HG03342 (cell line): Measurements from ENCODE around the gene IMPDH1.
A peak's percentile ranks its signal among the peaks of the same experiment; 100 is the strongest.

Experiments used
- ATAC-seq: cut with Tn5 transposase; IDR thresholded peaks from one replicate; pipeline ENCODE4 v1.9.1; 2021; ENCODE audit warnings: mild to moderate bottlenecking, moderate library complexity; ENCODE audit not compliant: unreplicated experiment

The IMPDH1 gene

DNA sequence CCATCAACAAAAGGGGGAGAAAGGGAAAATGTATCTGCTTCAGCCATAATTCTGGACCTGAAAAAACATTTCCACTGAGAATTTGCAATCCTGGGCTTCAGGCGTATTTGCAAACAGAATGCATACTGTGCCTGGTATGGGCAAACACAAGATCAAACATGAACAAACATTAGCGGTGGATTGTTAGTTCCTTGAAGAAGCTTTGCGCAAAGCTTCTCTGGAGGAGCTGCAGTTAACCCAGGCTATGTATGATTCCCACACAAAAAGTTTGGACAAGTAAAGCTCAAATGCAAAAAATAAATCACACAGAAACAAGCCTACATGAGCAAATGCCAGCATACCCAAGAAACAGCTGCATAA lies 25.5 kb upstream of the IMPDH1 start:
- no peak for ATAC-seq

DNA sequence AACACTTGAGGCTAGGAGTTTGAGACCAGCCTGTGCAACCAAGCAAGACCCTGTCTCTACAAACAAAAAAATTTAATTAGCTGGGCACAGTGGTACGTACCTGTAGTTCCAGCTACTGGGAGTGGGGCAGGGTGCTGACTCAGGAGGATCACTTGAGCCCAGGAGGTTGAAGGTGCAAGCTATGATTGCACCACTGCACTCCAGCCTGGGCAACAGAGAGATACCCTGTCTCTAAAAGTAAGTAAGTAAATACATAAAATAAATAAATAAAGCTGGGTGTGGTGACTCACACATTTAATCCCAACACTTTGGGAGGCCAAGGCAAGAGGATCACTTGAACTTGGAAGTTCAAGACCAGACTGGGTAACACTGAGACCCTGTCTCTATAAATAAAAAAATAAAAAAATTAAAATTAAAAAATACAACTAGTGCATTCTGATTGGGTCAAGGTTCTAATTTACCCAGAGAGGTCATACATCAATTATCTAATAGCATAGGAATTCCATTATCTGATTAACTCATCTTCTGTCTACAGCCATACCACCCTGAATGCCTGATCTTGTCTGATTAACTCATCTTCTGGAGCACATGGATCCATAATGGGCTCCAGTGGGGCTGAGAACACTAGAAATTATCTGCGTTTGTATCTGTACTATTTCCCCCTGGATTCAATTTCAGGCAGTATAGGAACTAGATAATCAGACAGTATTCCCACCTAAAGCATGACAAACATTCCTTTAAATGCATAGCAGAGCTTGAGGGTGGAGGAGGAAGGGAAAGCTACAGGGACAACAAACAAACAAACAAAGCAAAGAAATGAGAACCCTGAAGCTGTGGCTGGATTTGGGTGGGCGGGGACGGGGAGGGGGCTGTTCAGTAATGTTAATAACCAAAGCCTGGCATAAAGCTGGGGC lies 24.9 kb upstream of the IMPDH1 start:
- ATAC-seq, result no peak

DNA sequence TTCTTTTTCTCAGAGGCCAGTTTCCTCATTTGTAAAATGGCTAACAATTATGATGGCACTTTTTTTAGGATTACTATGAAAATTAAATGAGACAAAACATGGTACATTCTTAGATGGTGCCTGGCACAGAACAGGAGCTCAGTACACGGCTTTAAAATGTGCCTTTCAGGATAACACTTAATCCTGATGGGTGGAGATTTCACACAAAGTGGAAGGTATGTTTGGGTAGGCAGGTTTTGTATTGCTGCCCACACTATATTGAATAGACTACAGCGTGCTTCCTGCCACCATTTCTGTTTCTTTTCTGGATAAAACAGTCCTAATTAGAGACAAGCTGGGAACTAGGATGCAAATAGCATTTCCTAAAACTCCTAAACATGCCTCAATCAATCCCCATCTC lies 22.0 kb upstream of the IMPDH1 start:
- no peak for ATAC-seq

DNA sequence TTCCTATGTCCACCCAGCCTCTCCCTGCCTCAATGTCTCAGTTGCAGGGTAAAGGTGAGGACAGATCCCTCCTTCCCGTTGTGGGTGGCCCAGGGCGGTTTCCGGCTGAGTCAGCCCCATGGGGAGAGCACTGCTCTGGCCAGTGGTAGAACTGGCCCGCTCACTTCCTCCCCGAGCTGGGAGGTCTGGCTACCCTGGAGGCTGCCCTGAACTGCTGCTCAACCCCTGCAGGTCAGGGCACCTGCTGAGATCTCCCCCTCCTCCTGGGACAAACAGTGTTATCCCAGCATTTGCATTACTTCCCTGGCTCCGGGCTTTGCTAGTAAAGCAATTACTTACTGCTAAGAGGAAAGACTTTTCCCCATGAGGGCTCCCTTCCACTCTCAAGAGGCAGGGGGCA lies 21.4 kb upstream of the IMPDH1 start:
- no peak for ATAC-seq

DNA sequence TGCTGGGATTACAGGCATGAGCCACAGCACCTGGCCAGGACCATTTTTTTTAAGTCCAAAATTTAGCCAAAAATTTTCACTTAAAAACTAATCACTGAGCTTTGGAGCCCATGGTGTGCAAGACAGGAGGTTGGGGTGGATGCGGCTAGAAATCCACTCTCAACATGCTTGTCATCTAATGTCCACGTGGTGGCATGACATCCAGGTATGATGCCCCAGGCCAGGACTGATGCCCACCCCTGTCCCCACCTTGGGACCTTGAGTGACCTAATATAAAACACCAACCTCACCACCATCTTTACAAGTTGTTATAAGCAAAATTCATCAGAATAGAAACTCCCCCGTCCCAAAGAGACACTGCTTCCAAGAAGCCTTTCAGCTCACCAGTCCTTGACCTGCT lies 20.4 kb upstream of the IMPDH1 start:
- ATAC-seq, result no peak

DNA sequence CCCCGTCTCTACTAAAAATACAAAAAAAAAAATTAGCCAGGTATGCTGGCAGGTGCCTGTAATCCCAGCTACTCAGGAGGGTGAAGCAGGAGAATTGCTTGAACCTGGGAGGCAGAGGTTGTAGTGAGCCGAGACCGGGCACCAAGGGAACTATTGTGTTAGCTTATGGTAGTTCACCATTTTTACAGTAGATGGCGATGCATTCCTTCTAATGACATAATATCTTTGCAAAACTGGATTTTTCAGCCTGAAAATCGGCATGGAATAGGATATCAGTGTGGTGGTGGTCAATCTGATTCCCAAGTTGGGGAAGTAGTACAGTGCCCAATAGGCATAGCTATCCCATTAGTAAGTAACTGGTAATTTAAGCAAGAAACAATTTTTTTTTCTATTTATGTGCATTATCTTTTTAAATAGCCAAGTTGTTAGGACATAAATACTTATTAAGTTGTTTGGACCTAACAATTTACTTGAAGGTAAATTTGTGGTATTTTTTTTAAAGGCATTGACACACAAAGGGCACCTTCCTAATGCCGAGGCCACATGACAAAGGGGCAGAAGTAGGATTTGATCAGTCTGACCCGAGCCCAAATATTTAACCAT lies 17.6 kb upstream of the IMPDH1 start:
- no peak for ATAC-seq

DNA sequence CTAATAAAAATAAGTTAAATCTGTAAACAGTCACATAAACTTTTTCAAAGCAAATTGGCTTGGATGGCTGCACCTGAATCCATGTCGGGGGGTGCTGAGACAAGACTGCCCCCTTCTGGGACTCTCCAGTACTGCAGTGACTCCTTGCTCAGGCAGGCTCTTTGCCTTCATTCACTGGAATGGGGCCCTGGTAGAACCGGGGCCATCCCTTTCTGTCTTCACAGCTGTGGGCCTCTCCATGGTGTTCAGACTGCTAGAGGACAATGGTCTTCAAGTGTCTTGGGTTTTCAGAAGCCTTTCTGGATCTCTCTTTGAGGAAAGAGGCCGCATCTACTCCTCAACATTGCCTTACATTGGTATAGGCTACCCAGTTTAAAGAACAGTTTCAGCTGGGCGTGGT lies 16.1 kb upstream of the IMPDH1 start:
- ATAC-seq, result no peak

DNA sequence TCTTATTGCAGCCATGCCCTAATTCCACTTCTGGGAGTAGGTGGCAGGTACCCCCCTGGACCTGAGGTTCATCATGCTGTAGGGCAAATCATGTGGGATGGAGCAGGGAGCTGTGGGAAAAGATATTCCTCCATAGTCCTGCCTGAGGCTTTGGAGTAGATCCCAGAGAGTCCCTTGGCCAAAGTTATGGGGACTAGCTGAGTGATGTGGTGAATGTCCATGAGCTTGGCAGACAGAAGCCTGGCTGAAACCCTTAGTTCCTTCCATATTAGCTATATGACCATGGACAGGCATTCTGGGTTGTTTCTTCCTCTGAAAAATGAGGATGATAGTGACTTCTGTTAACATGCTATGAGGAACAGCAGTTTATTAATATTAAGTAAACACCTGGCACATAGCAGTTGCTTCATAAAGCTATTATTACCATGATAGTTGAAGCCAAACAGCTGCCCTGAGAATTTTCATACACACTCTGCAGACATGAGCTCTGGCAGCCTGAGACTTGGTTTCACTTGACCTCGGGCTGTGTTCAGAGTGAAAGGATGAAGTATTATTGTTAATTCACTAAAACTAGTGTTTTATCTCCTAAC lies 15.0 kb upstream of the IMPDH1 start:
- ATAC-seq, result no peak

DNA sequence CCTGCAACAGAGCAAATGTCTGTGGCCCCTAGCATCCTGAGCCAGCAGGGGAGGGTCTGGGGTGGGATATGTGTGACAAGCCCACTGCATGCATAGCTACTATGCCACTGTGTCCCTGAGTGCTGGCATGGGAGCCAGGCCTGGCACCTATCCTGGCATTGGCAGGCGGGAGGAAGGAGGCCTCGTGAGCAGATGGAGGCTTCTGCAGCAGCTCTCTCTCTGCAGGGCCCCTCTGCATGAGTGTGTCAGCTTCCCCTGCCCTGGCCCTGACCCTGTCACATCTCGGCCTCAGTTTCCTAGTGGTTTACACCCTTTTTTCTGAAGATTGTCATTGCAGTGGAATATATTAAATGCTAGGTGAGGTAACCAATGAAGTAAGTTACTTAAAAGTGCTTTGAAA lies 13.1 kb upstream of the IMPDH1 start:
- ATAC-seq, result no peak

DNA sequence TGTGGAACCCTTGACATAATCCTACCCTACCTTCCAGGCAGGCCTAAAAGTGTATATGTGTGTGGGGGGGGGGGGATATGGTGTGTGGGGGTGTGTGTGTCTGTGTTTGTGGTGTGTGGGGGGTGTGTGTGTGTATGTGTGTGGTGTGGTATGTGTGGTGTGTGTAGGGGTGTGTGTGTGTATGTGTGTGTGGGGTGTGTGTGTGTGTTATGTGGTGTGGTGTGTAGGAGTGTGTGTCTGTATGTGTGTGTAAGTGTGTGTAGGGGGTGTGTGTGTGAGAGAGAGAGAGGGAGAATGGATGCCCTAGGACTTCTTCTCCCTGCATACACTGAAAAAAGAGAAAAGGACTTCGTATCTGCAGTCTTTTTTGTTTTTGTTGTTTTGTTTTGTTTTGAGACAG lies 12.3 kb upstream of the IMPDH1 start:
- ATAC-seq, result no peak

DNA sequence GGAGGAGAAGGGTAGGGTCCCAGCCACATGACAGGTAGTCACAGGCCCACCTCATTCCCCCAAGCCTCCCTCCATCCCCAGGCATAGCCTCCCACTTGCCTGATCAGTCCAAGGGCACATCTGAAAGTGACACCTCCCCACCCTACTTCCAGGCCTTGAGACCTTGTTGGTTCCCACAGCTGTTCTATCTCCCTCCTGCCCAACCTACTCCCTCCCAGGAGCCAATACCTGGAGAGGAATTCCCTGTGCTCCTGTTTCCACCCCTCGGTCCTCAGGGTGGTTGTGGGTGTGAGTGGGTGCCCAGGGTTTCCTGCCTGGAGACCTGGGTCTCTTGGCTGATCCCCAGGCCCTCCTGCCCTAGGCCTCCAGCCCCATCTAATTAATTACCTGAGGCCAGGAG lies 11.6 kb upstream of the IMPDH1 start:
- no peak for ATAC-seq

DNA sequence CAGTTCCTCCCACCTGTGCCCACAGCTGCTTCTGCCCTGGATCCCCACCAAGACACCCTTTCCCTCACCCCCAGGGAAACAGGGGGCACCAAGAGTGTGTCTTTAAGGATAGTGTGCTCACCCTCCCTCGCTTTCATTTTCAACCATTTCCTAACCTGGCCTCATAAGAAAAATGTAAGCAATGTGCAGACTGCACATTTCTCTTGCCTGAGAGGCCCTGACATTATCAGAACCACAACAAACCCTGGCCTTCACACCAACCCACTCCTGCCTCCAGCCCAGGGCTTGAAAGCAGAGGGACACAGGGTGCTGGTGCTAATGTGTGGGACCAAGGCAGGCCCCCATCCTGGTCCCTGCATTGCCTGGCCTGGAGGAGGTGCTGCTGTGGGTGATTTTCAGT lies 11.0 kb upstream of the IMPDH1 start:
- no peak for ATAC-seq

DNA sequence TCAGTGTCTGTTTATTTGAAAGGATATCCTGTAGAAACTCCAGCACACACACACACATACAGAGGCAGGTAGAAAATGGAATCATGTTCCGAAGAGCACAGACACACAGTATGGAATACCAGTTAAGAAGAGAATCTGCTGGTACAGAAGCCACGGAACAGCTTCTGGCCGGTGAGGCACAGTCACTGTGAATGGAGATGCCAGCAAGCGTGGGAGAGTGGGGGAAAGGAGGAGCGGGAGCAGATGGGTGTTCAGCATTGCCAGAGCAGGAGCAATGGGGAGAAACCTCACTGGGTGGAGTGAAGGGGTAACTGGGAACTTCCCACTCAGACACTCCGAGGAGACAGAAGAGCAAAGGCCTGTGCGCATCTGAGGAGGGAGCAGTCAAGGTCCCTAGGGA lies 9.5 kb upstream of the IMPDH1 start:
- no peak for ATAC-seq

DNA sequence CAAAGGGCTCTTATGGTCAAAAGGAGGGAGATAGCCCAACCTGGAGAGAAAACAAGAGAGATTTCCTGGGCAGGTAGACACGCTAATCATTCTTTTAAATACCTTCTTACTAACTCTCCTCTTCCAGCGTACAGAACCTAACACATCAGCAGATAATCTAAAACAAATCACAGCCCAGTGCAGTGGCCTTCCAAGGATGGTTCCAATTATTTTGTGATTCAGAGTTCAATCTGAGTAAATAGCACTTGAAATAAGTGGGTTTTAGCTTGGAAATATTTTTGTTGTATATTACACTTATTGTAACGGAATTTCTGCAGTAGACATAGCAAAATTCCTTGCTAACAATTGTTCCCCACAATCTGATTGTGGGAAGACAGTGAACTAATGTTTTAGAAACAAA lies 7.3 kb upstream of the IMPDH1 start:
- ATAC-seq, result no peak

DNA sequence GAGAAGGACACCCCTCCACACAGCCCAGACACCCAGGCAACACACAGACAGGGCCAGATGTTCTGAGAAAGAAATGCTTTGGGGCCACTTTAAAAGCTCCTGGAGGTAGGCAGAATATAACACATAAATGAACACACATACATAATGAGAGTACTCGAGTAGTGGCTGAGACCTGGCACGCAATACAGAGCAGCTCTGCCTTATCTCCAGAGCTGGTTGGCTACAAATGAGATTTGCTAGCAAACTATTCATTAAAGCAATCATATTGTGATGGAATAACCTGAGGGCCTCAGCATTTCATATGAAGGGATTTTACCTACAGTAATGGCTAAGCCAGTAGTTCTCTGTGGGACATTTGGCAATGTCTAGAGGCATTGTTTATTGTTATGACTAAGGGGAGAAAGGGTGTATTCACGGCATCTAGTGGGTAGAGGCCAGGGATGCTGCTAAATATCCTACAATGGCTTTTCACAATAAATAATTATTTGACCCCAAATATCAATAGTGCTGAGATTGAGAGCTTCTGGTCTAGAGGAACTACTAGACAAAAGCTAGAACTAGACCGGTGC lies 5.5 kb upstream of the IMPDH1 start:
- no peak for ATAC-seq

DNA sequence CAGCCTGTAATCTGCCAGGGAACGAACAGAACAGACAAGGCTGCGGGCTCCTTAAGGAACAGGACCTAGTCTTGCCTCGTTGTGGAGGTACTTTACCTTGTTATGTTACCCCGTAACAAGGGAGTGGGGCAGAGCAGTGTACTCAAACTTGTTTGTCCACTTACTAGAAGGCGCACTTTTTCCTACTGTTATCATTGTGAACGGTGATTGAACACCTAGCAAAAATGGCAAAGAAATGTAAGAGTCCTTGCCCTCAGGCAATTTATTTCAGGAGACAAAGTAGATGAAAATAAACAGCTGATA lies 620 bp upstream of the IMPDH1 start:
- ATAC-seq, result no peak

DNA sequence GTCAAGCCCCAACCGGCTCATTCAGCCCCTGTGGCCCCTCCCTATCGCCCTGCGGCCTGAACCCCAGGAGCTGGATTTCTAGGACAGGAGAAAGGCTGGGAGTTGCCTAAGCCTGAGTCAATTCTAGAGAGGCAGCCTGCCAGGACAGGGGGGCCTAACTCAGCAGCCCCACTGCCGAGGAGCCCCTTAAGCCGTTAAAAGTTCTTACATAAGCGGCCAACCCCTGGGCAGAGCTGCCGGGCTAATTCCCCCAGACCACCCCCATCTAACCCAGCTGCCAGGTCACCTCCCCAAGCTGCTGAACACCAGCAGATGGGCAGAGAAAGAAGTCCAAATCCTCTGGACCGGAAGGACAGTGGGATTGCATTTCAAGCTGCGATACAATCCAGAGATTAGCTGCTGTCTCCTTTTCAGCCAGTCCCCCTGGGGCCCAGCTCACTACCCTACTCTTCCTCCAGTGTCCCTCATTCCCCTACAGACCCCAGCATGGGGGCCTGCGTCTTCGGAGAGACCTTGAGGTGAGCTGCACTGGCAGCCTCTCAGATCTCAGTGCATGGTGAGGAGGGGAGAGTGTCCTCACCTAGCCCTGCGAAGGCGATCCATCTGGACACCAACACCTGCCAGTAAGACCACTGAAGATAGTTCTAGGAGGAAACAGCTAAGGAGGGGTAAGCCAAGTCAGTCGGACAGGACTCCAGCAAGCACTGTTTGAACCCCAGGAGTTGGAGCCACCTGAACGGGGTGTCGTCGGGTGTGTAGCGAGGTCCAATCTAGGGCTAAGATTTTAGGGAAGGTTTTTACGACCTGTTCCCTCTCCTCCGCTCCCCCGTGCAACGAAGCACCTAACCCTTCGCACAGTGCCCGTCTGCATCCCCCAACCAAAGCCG lies 830 bp downstream of the IMPDH1 start:
- ATAC-seq, result peak; percentile 5

DNA sequence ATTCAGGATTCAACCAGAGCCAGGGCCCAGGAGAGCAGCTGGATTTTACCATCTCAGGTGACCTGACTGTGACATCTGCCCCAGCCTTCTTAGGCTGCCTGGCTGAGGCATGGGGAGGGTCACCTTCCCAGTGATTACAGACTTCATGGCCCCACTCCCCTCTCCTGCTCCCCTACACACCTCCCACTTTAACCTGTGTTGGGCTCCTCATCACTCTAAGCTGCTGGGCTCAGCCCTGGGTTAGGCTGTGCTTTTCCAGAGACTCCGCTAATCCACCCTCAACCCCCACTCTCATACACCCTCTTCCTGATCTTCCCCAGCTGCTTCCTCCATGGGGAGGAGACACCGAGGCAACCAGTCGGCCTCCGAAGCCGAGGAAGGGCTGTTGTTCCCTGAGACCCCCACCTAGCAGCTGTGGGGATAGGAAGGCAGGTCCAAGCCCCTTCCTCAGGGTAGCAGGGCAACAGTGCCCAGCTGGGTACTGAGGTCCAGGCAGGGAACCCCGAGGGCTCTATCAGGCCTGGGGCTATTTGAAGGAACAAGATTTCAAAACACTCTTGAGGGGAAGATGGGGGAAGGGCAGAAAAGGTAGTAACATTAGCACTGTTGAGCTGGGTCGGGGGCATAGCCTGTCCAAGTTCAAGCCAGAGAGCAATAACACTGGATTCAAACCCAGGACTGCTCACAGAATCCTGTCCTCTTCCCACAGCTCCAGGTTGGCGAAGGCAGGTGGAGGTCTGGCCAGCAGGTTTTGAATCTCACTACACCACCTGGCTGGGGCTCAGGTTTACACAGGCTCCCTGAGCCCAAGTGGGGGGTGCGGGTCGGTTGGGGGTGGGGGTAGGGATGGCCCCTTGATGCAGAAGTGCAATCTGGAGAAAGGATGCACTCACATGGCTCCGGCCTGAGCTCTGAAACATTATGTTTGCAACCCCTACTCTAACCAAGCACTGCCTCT lies 1.8 kb downstream of the IMPDH1 start:
- ATAC-seq, result no peak

DNA sequence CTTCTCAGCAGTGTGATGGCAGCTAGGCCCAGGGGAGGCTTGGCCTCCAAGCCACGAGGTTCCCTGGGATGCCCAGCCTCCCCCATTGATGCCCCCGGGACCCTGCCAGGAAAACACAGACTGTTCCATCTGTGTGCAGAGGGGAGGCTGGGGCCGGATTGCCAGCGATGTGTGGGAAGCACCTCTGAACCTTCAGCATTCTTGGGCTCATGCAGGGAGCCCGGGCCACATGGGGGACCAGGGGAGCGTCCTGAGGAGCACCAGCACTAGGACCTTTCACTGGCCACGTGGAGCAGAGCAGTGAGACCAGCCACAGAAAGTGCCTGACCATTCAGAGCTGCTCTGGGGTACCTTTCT lies 2.6 kb downstream of the IMPDH1 start:
- no peak for ATAC-seq
